ENCODE data around the gene MUC2.

DNA sequence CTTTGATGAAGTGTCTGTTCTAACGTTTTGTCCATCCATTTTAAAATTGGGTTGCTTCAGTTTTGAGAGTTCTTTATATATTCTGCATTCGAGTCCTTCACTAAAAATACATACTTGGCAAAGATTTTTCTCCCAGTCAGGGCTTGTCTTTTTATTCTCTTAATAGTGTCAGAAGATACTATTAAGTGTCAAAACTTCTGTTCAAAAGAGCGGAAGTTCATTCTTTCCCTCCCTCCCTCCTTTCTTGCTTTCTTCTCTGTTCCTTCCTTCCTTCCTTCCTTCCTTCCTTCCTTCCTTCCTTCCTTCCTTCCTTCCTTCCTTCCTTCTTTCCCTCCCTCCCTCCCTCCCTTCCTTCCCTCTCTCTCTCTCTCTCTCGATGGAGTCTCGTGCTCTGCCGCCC, 30.5 kb upstream of the MUC2 start:
- TF ChIP-seq, protein P1, sequence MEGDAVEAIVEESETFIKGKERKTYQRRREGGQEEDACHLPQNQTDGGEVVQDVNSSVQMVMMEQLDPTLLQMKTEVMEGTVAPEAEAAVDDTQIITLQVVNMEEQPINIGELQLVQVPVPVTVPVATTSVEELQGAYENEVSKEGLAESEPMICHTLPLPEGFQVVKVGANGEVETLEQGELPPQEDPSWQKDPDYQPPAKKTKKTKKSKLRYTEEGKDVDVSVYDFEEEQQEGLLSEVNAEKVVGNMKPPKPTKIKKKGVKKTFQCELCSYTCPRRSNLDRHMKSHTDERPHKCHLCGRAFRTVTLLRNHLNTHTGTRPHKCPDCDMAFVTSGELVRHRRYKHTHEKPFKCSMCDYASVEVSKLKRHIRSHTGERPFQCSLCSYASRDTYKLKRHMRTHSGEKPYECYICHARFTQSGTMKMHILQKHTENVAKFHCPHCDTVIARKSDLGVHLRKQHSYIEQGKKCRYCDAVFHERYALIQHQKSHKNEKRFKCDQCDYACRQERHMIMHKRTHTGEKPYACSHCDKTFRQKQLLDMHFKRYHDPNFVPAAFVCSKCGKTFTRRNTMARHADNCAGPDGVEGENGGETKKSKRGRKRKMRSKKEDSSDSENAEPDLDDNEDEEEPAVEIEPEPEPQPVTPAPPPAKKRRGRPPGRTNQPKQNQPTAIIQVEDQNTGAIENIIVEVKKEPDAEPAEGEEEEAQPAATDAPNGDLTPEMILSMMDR (IDR thresholded peaks at IDR 0.05): no peak
- TF ChIP-seq EZH2 (IDR thresholded peaks at IDR 0.05; ENCODE audit: borderline replicate concordance, insufficient read depth, low read depth, low read length, poor library complexity, severe bottlenecking): no peak
